Measurements from ENCODE around the gene CPXM2. TPM values are rescaled to one million over a fixed set of nuclear protein-coding genes. Genes with fewer than 3 reads are reported as not detected.

CPXM2 gene
- total RNA-seq, 1 donor from 2014 or later: 12.1 TPM

- H3K36me3 ChIP-seq (ENCODE audit: control insufficient read depth, insufficient read depth, low read length): no peaks in the 10 kb centered on the region
- DNase-seq (ENCODE audit: low read depth): no peak
- H3K27me3 ChIP-seq (ENCODE audit: control insufficient read depth, insufficient read depth, low read length): no peaks in the 10 kb centered on the region
- no peak overlapping the region for H3K4me3 ChIP-seq (ENCODE audit: low read depth, low read length)
- TF ChIP-seq CTCF (IDR thresholded peaks at IDR 0.05; ENCODE audit: insufficient read depth, low read length, poor library complexity, severe bottlenecking): no peak
Observed at GRCh38 chr10:123882177-123882576, 9.4 kb downstream of the CPXM2 start.

- Histone ChIP-seq H3K27me3 (ENCODE audit: control insufficient read depth, insufficient read depth, low read length) (no peaks in the 10 kb centered on the region), H3K36me3 (ENCODE audit: control insufficient read depth, insufficient read depth, low read length) (no peaks in the 10 kb centered on the region), H3K4me3 (ENCODE audit: low read depth, low read length) (no peak overlapping the region)
- no peak for TF ChIP-seq CTCF (IDR thresholded peaks at IDR 0.05; ENCODE audit: insufficient read depth, low read length, poor library complexity, severe bottlenecking)
- DNase-seq (ENCODE audit: low read depth): no peak
Observed at GRCh38 chr10:123879606-123880257, 11.9 kb downstream of the CPXM2 start.

- Histone ChIP-seq H3K27me3 (ENCODE audit: control insufficient read depth, insufficient read depth, low read length) (no peaks in the 10 kb centered on the region), H3K4me3 (ENCODE audit: low read depth, low read length) (no peak overlapping the region), H3K36me3 (ENCODE audit: control insufficient read depth, insufficient read depth, low read length) (no peaks in the 10 kb centered on the region)
- no peak for TF ChIP-seq CTCF (IDR thresholded peaks at IDR 0.05; ENCODE audit: insufficient read depth, low read length, poor library complexity, severe bottlenecking)
- DNase-seq (ENCODE audit: low read depth): no peak
Observed at GRCh38 chr10:123878666-123879303, 12.8 kb downstream of the CPXM2 start.

- H3K27me3 ChIP-seq (ENCODE audit: control insufficient read depth, insufficient read depth, low read length): no peaks in the 10 kb centered on the region
- DNase-seq (ENCODE audit: low read depth): peak; percentile 73
- no peak overlapping the region for H3K4me3 ChIP-seq (ENCODE audit: low read depth, low read length)
- no peak for TF ChIP-seq CTCF (IDR thresholded peaks at IDR 0.05; ENCODE audit: insufficient read depth, low read length, poor library complexity, severe bottlenecking)
- H3K36me3 ChIP-seq (ENCODE audit: control insufficient read depth, insufficient read depth, low read length): no peaks in the 10 kb centered on the region
Observed at GRCh38 chr10:123870260-123870659, 21.3 kb downstream of the CPXM2 start.

GRCh38 chr10:123869020-123869414 lies 22.6 kb downstream of the CPXM2 start:
- DNase-seq (ENCODE audit: low read depth): no peak
- Histone ChIP-seq H3K36me3 (ENCODE audit: control insufficient read depth, insufficient read depth, low read length) (no peaks in the 10 kb centered on the region), H3K27me3 (ENCODE audit: control insufficient read depth, insufficient read depth, low read length) (no peaks in the 10 kb centered on the region), H3K4me3 (ENCODE audit: low read depth, low read length) (no peak overlapping the region)
- no peak for TF ChIP-seq CTCF (IDR thresholded peaks at IDR 0.05; ENCODE audit: insufficient read depth, low read length, poor library complexity, severe bottlenecking)

Data from kidney epithelial cell (primary cell).